ENCODE measurements around the gene AIPL1.

AIPL1 gene

GRCh38 chr17:6467567-6467966 is 32.6 kb upstream of the AIPL1 start:
- H3K27ac ChIP-seq (ENCODE audit: low read depth, low read length), result no peak overlapping the region
- no peak overlapping the region for H3K4me3 ChIP-seq (ENCODE audit: insufficient read depth, low read length, poor library complexity, severe bottlenecking)
- TF ChIP-seq EZH2phosphoT487 (conservative IDR thresholded peaks at IDR 0.05; ENCODE audit: low read length) (no peak), CTCF (IDR thresholded peaks at IDR 0.05; ENCODE audit: insufficient read depth, low read length, poor library complexity, severe bottlenecking) (no peak)
- H3K4me2 ChIP-seq (ENCODE audit: low read depth, low read length, poor library complexity, severe bottlenecking), result no peak overlapping the region
- H3K9me3 ChIP-seq (ENCODE audit: insufficient read depth, low read length), result no peaks in the 10 kb centered on the region
- H2AFZ ChIP-seq (ENCODE audit: low read depth, low read length, severe bottlenecking), result no peak overlapping the region
- no peak overlapping the region for H3K9ac ChIP-seq (ENCODE audit: low read length)
- H3K9me2 ChIP-seq (replicated peaks; ENCODE audit: insufficient read depth, low read length), result no peaks in the 10 kb centered on the region
- H3K27me3 ChIP-seq (ENCODE audit: low read length), result no peaks in the 10 kb centered on the region
- no peaks in the 10 kb centered on the region for H3K36me3 ChIP-seq (ENCODE audit: low read length)
- no peaks in the 10 kb centered on the region for H3F3A ChIP-seq (ENCODE audit: insufficient read depth)
- H4K20me1 ChIP-seq (ENCODE audit: low read depth, low read length), result no peaks in the 10 kb centered on the region
- H3K79me2 ChIP-seq (ENCODE audit: insufficient read depth, low read length), result no peaks in the 10 kb centered on the region

- Histone ChIP-seq H3K9me2 (replicated peaks; ENCODE audit: insufficient read depth, low read length) (no peaks in the 10 kb centered on the region), H3K4me3 (ENCODE audit: insufficient read depth, low read length, poor library complexity, severe bottlenecking) (no peak overlapping the region), H3K27ac (ENCODE audit: low read depth, low read length) (no peak overlapping the region), H3K9me3 (ENCODE audit: insufficient read depth, low read length) (no peaks in the 10 kb centered on the region), H3K9ac (ENCODE audit: low read length) (no peak overlapping the region), H2AFZ (ENCODE audit: low read depth, low read length, severe bottlenecking) (no peak overlapping the region), H3K36me3 (ENCODE audit: low read length) (no peaks in the 10 kb centered on the region), H4K20me1 (ENCODE audit: low read depth, low read length) (no peaks in the 10 kb centered on the region), H3F3A (ENCODE audit: insufficient read depth) (no peaks in the 10 kb centered on the region), H3K27me3 (ENCODE audit: low read length) (no peaks in the 10 kb centered on the region), H3K4me2 (ENCODE audit: low read depth, low read length, poor library complexity, severe bottlenecking) (no peak overlapping the region), H3K79me2 (ENCODE audit: insufficient read depth, low read length) (no peaks in the 10 kb centered on the region)
- TF ChIP-seq CTCF (IDR thresholded peaks at IDR 0.05; ENCODE audit: insufficient read depth, low read length, poor library complexity, severe bottlenecking) (no peak), EZH2phosphoT487 (conservative IDR thresholded peaks at IDR 0.05; ENCODE audit: low read length) (no peak)
Observed at GRCh38 chr17:6465206-6466003, 30.5 kb upstream of the AIPL1 start.

GRCh38 chr17:6464446-6465041 is 29.6 kb upstream of the AIPL1 start:
- no peaks in the 10 kb centered on the region for H4K20me1 ChIP-seq (ENCODE audit: low read depth, low read length)
- H2AFZ ChIP-seq (ENCODE audit: low read depth, low read length, severe bottlenecking), result no peak overlapping the region
- H3K9me2 ChIP-seq (replicated peaks; ENCODE audit: insufficient read depth, low read length), result no peaks in the 10 kb centered on the region
- H3K79me2 ChIP-seq (ENCODE audit: insufficient read depth, low read length), result no peaks in the 10 kb centered on the region
- H3K36me3 ChIP-seq (ENCODE audit: low read length), result no peaks in the 10 kb centered on the region
- no peaks in the 10 kb centered on the region for H3F3A ChIP-seq (ENCODE audit: insufficient read depth)
- no peak overlapping the region for H3K9ac ChIP-seq (ENCODE audit: low read length)
- no peak overlapping the region for H3K27ac ChIP-seq (ENCODE audit: low read depth, low read length)
- H3K4me3 ChIP-seq (ENCODE audit: insufficient read depth, low read length, poor library complexity, severe bottlenecking), result no peak overlapping the region
- no peaks in the 10 kb centered on the region for H3K27me3 ChIP-seq (ENCODE audit: low read length)
- no peak overlapping the region for H3K4me2 ChIP-seq (ENCODE audit: low read depth, low read length, poor library complexity, severe bottlenecking)
- no peaks in the 10 kb centered on the region for H3K9me3 ChIP-seq (ENCODE audit: insufficient read depth, low read length)
- TF ChIP-seq EZH2phosphoT487 (conservative IDR thresholded peaks at IDR 0.05; ENCODE audit: low read length) (no peak), CTCF (IDR thresholded peaks at IDR 0.05; ENCODE audit: insufficient read depth, low read length, poor library complexity, severe bottlenecking) (no peak)
